Measurements from ENCODE around the gene SLC24A1. TPM values are rescaled to one million over a fixed set of nuclear protein-coding genes. Genes with fewer than 3 reads are reported as not detected.

Gene SLC24A1
- total RNA-seq: 1 to 10 TPM; 8.0 to 9.5 TPM

GRCh38 chr15:65621638-65622037 is at the start of gene SLC24A1:
Gene SLC24A1 (plus strand): TSS chr15:65621938. CDS start chr15:65624081, 2,143 bp downstream.
- H3K4me3 Mint-ChIP-seq: no peak within 1 kb of the TSS
- intact Hi-C loops (cut with DNase I, micrococcal nuclease): no loop called here
- H3K9me3 Mint-ChIP-seq (ENCODE audit: low read depth): no peaks in the 10 kb centered on the region
- ChIA-PET POLR2A (no interaction called here), CTCF (interaction anchor here (1.0 to 1.4 kb wide), 4 partner anchors 9 to 16 kb away, joined by 3 to 4 read pairs (median 3); no protein-coding TSS in a partner anchor)
- no peaks in the 10 kb centered on the region for H3K4me1 Mint-ChIP-seq
- peaks cover 6% of the 10 kb centered on the region for H3K36me3 Mint-ChIP-seq (ENCODE audit: low read depth)
- H3K27me3 Mint-ChIP-seq: no peaks in the 10 kb centered on the region
- ATAC-seq (no peak), DNase-seq (no peak)
- no peak within 1 kb of the TSS for H3K27ac Mint-ChIP-seq

GRCh38 chr15:65571971-65572370 is 49.8 kb upstream of the SLC24A1 start:
- H3K27me3 Mint-ChIP-seq: no peaks in the 10 kb centered on the region
- ATAC-seq (no peak), DNase-seq (no peak)
- H3K27ac Mint-ChIP-seq: no peak overlapping the region
- intact Hi-C loops (cut with DNase I, micrococcal nuclease): no loop called here
- H3K9me3 Mint-ChIP-seq (ENCODE audit: low read depth): no peaks in the 10 kb centered on the region
- ChIA-PET CTCF (interaction anchor here (0.6 to 0.9 kb wide), 2 partner anchors 20 to 414 kb away, joined by 3 read pairs; no protein-coding TSS in a partner anchor), POLR2A (no interaction called here)
- H3K36me3 Mint-ChIP-seq (ENCODE audit: low read depth): peaks cover 22% of the 10 kb centered on the region
- no peaks in the 10 kb centered on the region for H3K4me1 Mint-ChIP-seq
- no peak overlapping the region for H3K4me3 Mint-ChIP-seq

- intact Hi-C loops (cut with DNase I, micrococcal nuclease): no loop called here
- no peak overlapping the region for H3K4me3 Mint-ChIP-seq
- no peaks in the 10 kb centered on the region for H3K4me1 Mint-ChIP-seq
- no peaks in the 10 kb centered on the region for H3K27me3 Mint-ChIP-seq
- H3K27ac Mint-ChIP-seq: no peak overlapping the region
- ATAC-seq (no peak), DNase-seq (no peak)
- POLR2A ChIA-PET: no interaction called here
- no peaks in the 10 kb centered on the region for H3K9me3 Mint-ChIP-seq (ENCODE audit: low read depth)
- CTCF ChIA-PET: no interaction called here
- H3K36me3 Mint-ChIP-seq (ENCODE audit: low read depth): peaks cover 21% of the 10 kb centered on the region
Measured at GRCh38 chr15:65576664-65577063, 45.1 kb upstream of the SLC24A1 start.

- Mint-ChIP-seq H3K27ac (peak overlapping the region; percentile 5), H3K4me3 (no peak overlapping the region), H3K27me3 (no peaks in the 10 kb centered on the region), H3K36me3 (ENCODE audit: low read depth) (peaks cover 28% of the 10 kb centered on the region), H3K9me3 (ENCODE audit: low read depth) (no peaks in the 10 kb centered on the region), H3K4me1 (no peaks in the 10 kb centered on the region)
- intact Hi-C loops (cut with DNase I, micrococcal nuclease): no loop called here
- ATAC-seq (no peak), DNase-seq (no peak)
- CTCF ChIA-PET: interaction anchor here (0.6 to 1.2 kb wide), 2 partner anchors 20 to 47 kb away, joined by 3 to 5 read pairs; partner anchors contain the start of gene HACD3
- POLR2A ChIA-PET: no interaction called here
Measured at GRCh38 chr15:65577129-65577996, 44.4 kb upstream of the SLC24A1 start.

DNA sequence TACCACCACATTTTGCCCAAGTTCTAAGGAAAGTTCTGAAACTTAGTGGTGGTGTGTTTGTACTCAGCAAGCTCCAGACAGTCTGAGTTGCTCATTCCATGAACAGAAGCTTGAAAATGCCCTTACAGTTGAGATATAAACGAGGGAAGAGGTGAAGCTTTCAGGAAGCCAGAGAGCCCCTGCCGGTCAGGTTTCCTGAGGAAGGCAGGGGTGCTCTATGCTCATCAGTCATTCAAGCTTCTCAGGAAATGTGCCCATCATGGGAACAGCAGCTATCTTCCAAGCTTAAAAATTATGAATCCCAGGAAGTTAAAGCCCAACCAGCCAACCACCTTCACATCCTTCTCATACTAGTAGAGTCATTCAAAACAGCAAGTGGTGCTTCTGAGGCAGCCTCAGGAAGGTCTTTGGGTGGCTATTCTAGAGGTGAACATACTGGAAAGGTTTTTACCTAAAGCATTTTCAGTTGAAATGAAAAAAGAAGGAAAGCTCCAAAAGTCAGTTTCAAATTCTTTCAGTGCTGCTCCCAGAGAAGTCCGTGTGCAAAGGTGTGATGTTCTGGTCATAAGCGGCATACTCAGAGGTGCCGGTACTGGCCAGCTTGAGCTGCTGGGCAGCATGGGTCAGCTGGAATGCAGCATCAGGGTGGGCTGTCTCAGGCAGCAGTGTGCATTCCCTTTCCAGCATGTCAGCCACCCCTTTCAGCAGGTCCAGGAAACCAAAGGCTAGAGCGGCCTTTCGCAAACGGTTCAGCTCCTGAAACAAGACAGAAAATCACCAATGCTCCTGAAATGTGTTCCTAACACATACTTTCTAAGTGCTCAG is 42.6 kb upstream of the SLC24A1 start:
- Mint-ChIP-seq H3K27me3 (no peaks in the 10 kb centered on the region), H3K36me3 (ENCODE audit: low read depth) (peaks cover 42% of the 10 kb centered on the region), H3K4me1 (peaks cover 12% of the 10 kb centered on the region), H3K4me3 (no peak overlapping the region), H3K27ac (no peak overlapping the region), H3K9me3 (ENCODE audit: low read depth) (no peaks in the 10 kb centered on the region)
- ATAC-seq: no peak
- CTCF ChIA-PET: interaction anchor here (0.6 to 1.6 kb wide), 7 partner anchors 11 to 551 kb away, joined by 3 to 5 read pairs (median 4); partner anchors contain the start of gene HACD3
- no peak for DNase-seq
- intact Hi-C loops (cut with DNase I, micrococcal nuclease): no loop called here
- POLR2A ChIA-PET: interaction anchor here (0.6 kb wide), 1 partner anchor 112 kb away, joined by 3 read pairs; no protein-coding TSS in a partner anchor

DNA sequence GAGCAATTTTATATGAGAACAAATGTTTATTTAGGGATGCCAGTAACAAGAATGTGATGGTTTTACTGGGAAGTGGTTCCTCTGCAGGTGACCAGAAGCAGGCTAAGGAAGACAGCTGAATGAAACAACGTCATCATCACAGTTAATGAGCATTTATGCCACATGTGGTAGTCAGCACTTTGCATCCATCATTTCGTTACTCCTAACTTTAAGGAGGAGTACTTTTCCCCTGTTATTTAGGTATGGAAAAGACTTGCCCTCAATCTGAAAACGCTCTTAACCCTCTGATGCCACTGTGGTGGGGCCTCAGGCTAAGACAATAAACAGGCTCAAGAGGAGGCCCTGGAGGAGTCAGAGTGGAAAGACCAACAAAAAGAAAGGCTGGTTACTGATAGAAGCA is 42.0 kb upstream of the SLC24A1 start:
- Mint-ChIP-seq H3K27me3 (no peaks in the 10 kb centered on the region), H3K36me3 (ENCODE audit: low read depth) (peaks cover 48% of the 10 kb centered on the region), H3K4me1 (peaks cover 18% of the 10 kb centered on the region), H3K27ac (no peak overlapping the region), H3K9me3 (ENCODE audit: low read depth) (no peaks in the 10 kb centered on the region), H3K4me3 (no peak overlapping the region)
- intact Hi-C loops (cut with DNase I, micrococcal nuclease): no loop called here
- ATAC-seq (no peak), DNase-seq (no peak)
- ChIA-PET POLR2A (no interaction called here), CTCF (interaction anchor here (0.6 to 1.3 kb wide), 4 partner anchors 10 to 200 kb away, joined by 3 to 5 read pairs (median 4); no protein-coding TSS in a partner anchor)

DNA sequence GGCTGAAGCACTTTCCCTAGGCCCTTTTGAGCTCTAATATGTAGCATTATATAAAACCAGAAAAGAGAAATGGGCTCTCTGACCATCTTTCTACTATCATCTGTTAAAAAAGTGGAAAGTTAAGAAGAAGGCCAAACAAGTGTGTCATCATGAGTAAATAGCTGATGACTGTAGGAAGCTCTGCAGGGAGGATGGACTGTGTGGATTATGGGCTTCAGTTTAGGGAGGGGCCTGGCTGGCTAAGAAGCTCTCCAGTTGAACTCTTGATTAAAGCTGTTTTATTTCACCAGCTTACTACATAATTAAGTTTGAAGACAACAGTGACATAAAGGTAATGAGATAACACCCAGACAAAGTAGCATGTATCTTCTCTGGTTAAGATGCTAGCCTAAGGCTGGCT is 41.5 kb upstream of the SLC24A1 start:
- intact Hi-C loops (cut with DNase I, micrococcal nuclease): no loop called here
- Mint-ChIP-seq H3K4me1 (peaks cover 19% of the 10 kb centered on the region), H3K9me3 (ENCODE audit: low read depth) (no peaks in the 10 kb centered on the region), H3K27ac (no peak overlapping the region), H3K4me3 (no peak overlapping the region), H3K36me3 (ENCODE audit: low read depth) (peaks cover 49% of the 10 kb centered on the region), H3K27me3 (no peaks in the 10 kb centered on the region)
- ATAC-seq: no peak
- CTCF ChIA-PET: no interaction called here
- POLR2A ChIA-PET: no interaction called here
- no peak for DNase-seq

GRCh38 chr15:65583701-65584100 is 38.0 kb upstream of the SLC24A1 start:
- peaks cover 51% of the 10 kb centered on the region for H3K36me3 Mint-ChIP-seq (ENCODE audit: low read depth)
- peaks cover 27% of the 10 kb centered on the region for H3K4me1 Mint-ChIP-seq
- H3K27ac Mint-ChIP-seq: peak overlapping the region; percentile 74
- H3K4me3 Mint-ChIP-seq: no peak overlapping the region
- no peaks in the 10 kb centered on the region for H3K27me3 Mint-ChIP-seq
- peak; percentile 39 for ATAC-seq
- POLR2A ChIA-PET: interaction anchor here (0.6 kb wide), 1 partner anchor 269 kb away, joined by 4 read pairs; no protein-coding TSS in a partner anchor
- intact Hi-C loops (cut with DNase I, micrococcal nuclease): no loop called here
- no peaks in the 10 kb centered on the region for H3K9me3 Mint-ChIP-seq (ENCODE audit: low read depth)
- peak; percentile 56 for DNase-seq
- CTCF ChIA-PET: interaction anchor here (0.6 to 1.6 kb wide), 2 partner anchors 27 to 327 kb away, joined by 3 to 4 read pairs; partner anchors contain the start of gene INTS14

DNA sequence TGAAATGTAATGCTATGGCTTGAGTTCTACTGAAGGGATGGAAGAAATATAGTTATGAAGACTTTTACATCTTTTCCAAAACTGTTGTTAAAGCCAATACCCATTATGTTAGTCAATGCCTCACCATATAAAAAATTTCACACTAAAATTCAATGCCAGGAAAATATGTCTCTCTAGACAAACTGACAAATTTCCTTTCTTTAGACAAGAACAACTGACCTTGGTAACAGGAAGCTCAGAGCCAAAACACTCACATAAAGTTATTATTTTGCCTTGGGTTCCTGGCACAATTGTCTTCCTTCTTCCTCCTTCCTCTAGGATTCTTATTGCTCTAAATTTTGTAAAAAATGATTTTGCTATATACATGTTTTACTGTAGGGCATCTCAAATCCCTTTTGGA is 37.5 kb upstream of the SLC24A1 start:
- ChIA-PET CTCF (interaction anchor here (0.6 to 1.6 kb wide), 3 partner anchors 21 to 327 kb away, joined by 3 to 4 read pairs (median 3); partner anchors contain the start of gene INTS14), POLR2A (no interaction called here)
- no peak overlapping the region for H3K4me3 Mint-ChIP-seq
- peaks cover 27% of the 10 kb centered on the region for H3K4me1 Mint-ChIP-seq
- H3K9me3 Mint-ChIP-seq (ENCODE audit: low read depth): no peaks in the 10 kb centered on the region
- DNase-seq: no peak
- H3K36me3 Mint-ChIP-seq (ENCODE audit: low read depth): peaks cover 51% of the 10 kb centered on the region
- H3K27me3 Mint-ChIP-seq: no peaks in the 10 kb centered on the region
- intact Hi-C loops (cut with DNase I, micrococcal nuclease): no loop called here
- no peak for ATAC-seq
- peak overlapping the region; percentile 74 for H3K27ac Mint-ChIP-seq

GRCh38 chr15:65587094-65587493 is 34.6 kb upstream of the SLC24A1 start:
- no peak overlapping the region for H3K27ac Mint-ChIP-seq
- H3K4me3 Mint-ChIP-seq: no peak overlapping the region
- intact Hi-C loops (cut with DNase I, micrococcal nuclease): no loop called here
- ChIA-PET CTCF (interaction anchor here (0.6 to 0.8 kb wide), 3 partner anchors 347 to 824 kb away, joined by 3 read pairs; no protein-coding TSS in a partner anchor), POLR2A (no interaction called here)
- peaks cover 62% of the 10 kb centered on the region for H3K36me3 Mint-ChIP-seq (ENCODE audit: low read depth)
- no peaks in the 10 kb centered on the region for H3K9me3 Mint-ChIP-seq (ENCODE audit: low read depth)
- DNase-seq: no peak
- no peaks in the 10 kb centered on the region for H3K27me3 Mint-ChIP-seq
- peaks cover 27% of the 10 kb centered on the region for H3K4me1 Mint-ChIP-seq
- no peak for ATAC-seq

DNA sequence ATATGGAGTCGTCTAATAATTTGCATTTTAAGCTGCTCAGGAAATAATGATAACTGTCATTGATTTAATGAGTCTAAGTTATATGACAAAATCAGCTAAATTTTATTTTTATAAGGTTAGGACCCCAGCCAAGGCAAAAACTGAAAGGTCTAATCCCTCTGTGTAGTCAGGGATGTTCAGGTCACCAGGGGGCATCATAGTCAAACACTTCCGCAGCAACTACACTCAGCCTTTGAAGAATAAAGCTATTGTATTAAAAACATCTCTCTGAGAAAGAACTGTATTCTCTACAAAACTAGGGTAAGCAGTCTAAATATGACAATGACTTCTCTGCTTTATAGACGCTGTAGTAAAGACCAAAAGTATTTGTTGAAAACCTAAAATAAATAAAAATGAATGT is 25.8 kb upstream of the SLC24A1 start:
- Mint-ChIP-seq H3K27me3 (no peaks in the 10 kb centered on the region), H3K36me3 (ENCODE audit: low read depth) (peaks cover 59% of the 10 kb centered on the region)

More for the DNA sequence above, 25.8 kb upstream of the SLC24A1 start:
- DNase-seq (no peak), ATAC-seq (no peak)
- no peaks in the 10 kb centered on the region for H3K9me3 Mint-ChIP-seq (ENCODE audit: low read depth)
- ChIA-PET CTCF (interaction anchor here (0.6 to 0.9 kb wide), 4 partner anchors 17 to 820 kb away, joined by 3 read pairs; no protein-coding TSS in a partner anchor), POLR2A (no interaction called here)
- no peaks in the 10 kb centered on the region for H3K4me1 Mint-ChIP-seq
- H3K4me3 Mint-ChIP-seq: no peak overlapping the region
- intact Hi-C loops (cut with DNase I, micrococcal nuclease): no loop called here
- no peak overlapping the region for H3K27ac Mint-ChIP-seq

Data from activated CD4-positive, alpha-beta T cell treated with anti-CD3 and anti-CD28 coated beads for 36 hours (primary cell).